Measurements from ENCODE around the gene CCDC142.

The CCDC142 gene

GRCh38 chr2:74426181-74426758 lies 56.5 kb downstream of the CCDC142 start:
- H3K4me3 ChIP-seq (ENCODE audit: low read depth, low read length): no peak overlapping the region
- no peak for TF ChIP-seq CTCF (IDR thresholded peaks at IDR 0.05; ENCODE audit: insufficient read depth, low read depth, low read length, missing control alignments)
- no peak for DNase-seq (ENCODE audit: low read depth)

GRCh38 chr2:74425523-74425922 lies 57.3 kb downstream of the CCDC142 start:
- no peak for TF ChIP-seq CTCF (IDR thresholded peaks at IDR 0.05; ENCODE audit: insufficient read depth, low read depth, low read length, missing control alignments)

GRCh38 chr2:74424995-74425406 lies 57.8 kb downstream of the CCDC142 start:
- TF ChIP-seq CTCF (IDR thresholded peaks at IDR 0.05; ENCODE audit: insufficient read depth, low read depth, low read length, missing control alignments): no peak
- H3K4me3 ChIP-seq (ENCODE audit: low read depth, low read length): no peak overlapping the region
- DNase-seq (ENCODE audit: low read depth): no peak

More at GRCh38 chr2:74425523-74425922, 57.3 kb downstream of the CCDC142 start:
- no peak overlapping the region for H3K4me3 ChIP-seq (ENCODE audit: low read depth, low read length)
- no peak for DNase-seq (ENCODE audit: low read depth)

GRCh38 chr2:74424139-74424992 lies 58.4 kb downstream of the CCDC142 start:
- no peak for TF ChIP-seq CTCF (IDR thresholded peaks at IDR 0.05; ENCODE audit: insufficient read depth, low read depth, low read length, missing control alignments)
- no peak for DNase-seq (ENCODE audit: low read depth)
- no peak overlapping the region for H3K4me3 ChIP-seq (ENCODE audit: low read depth, low read length)
